DOHH2 (cell line): ENCODE measurements around the gene ING4.

Experiments
- CTCF ChIP-seq: fragments of 200-600 bp; sonication (generic); IDR thresholded peaks from one replicate; pipeline ENCODE4 v1.5.1; 2014; ENCODE audit warnings: antibody characterized with exemption, mild to moderate bottlenecking, low read depth, low read length; ENCODE audit not compliant: poor library complexity, severe bottlenecking
- EZH2phosphoT487 ChIP-seq: fragments of 200-600 bp; sonication (generic); IDR thresholded peaks from 2 replicates; pipeline ENCODE4 v1.6.1; 2017; ENCODE audit warnings: borderline replicate concordance, mild to moderate bottlenecking, antibody characterized with exemption, low read length, moderate library complexity, mixed read lengths

GRCh38 chr12:6606331-6607131, 56.4 kb downstream of the ING4 start:
- no peak for TF ChIP-seq CTCF
- no peak for TF ChIP-seq EZH2phosphoT487
